ENCODE results near the gene PTPRA.
A peak's percentile ranks its signal among the peaks of the same experiment; 100 is the strongest.
"Not testable (repeated sequence)": the region's sequence is repeated elsewhere in the genome, so short reads cannot be mapped to it uniquely, and the experiment has no call there.

PTPRA gene

GRCh38 chr20:3046677-3047462, 173.6 kb downstream of the PTPRA start:
- DNase-seq = peak; percentile 74

GRCh38 chr20:3047486-3048419, 174.5 kb downstream of the PTPRA start:
- DNase-seq = no peak

- DNase-seq = peak; percentile 51
These were observed 178.2 kb downstream of the PTPRA start for GRCh38 chr20:3051385-3052019.

- DNase-seq = no peak
These were observed 186.2 kb downstream of the PTPRA start for GRCh38 chr20:3059489-3059888.

GRCh38 chr20:3064119-3064518, 190.8 kb downstream of the PTPRA start:
- DNase-seq = not testable (repeated sequence)

GRCh38 chr20:3067139-3068014, 194.1 kb downstream of the PTPRA start:
- no peak for DNase-seq

- no peak for DNase-seq
These were observed 194.8 kb downstream of the PTPRA start for GRCh38 chr20:3068075-3068474.

GRCh38 chr20:3068986-3069900, 196.0 kb downstream of the PTPRA start:
- DNase-seq = peak; percentile 74

GRCh38 chr20:3070725-3071124, 197.4 kb downstream of the PTPRA start:
- DNase-seq = no peak

GRCh38 chr20:3071266-3071609, 198.0 kb downstream of the PTPRA start:
- DNase-seq = no peak

GRCh38 chr20:3071610-3072529, 198.6 kb downstream of the PTPRA start, which contains the start of gene OXT:
TSS of gene OXT (plus strand) at chr20:3071620. CDS start at chr20:3071656, 36 bp downstream.
- no peak for DNase-seq

- no peak for DNase-seq
These were observed 199.4 kb downstream of the PTPRA start for GRCh38 chr20:3072530-3073250.

GRCh38 chr20:3073251-3073643, 200.0 kb downstream of the PTPRA start:
- DNase-seq = not testable (repeated sequence)

GRCh38 chr20:3074812-3075211, 201.5 kb downstream of the PTPRA start:
- DNase-seq = no peak

- DNase-seq = not testable (repeated sequence)
These were observed 202.0 kb downstream of the PTPRA start for GRCh38 chr20:3075315-3075714.

- DNase-seq = no peak
These were observed 204.4 kb downstream of the PTPRA start for GRCh38 chr20:3077618-3078134.

GRCh38 chr20:3080939-3081388, 207.7 kb downstream of the PTPRA start:
- no peak for DNase-seq

- no peak for DNase-seq
These were observed 208.4 kb downstream of the PTPRA start for GRCh38 chr20:3081641-3082040.

Measured in DMS53 (cell line).